Kidney epithelial cell (primary cell): ENCODE data around the gene RSPO3. TPM values are rescaled to one million over a fixed set of nuclear protein-coding genes. Genes with fewer than 3 reads are reported as not detected.
"Not testable (repeated sequence)": the region's sequence is repeated elsewhere in the genome, so short reads cannot be mapped to it uniquely, and the experiment has no call there.

Source experiments
- DNase-seq: peaks from one replicate; pipeline ENCODE4 v3.0.0-alpha.2; 2010; ENCODE audit warnings: low read depth
- H3K27me3 ChIP-seq: 2 replicates; pipeline ENCODE4 v1.6.0; 2011; ENCODE audit warnings: low read length; ENCODE audit not compliant: control insufficient read depth, insufficient read depth
- H3K36me3 ChIP-seq: 2 replicates; pipeline ENCODE4 v1.5.1; 2011; ENCODE audit warnings: low read length; ENCODE audit not compliant: control insufficient read depth, insufficient read depth
- H3K4me3 ChIP-seq: 2 replicates; pipeline ENCODE4 v1.5.1; 2011; ENCODE audit warnings: low read depth, mild to moderate bottlenecking, control low read depth, low read length
- total RNA-seq: library from RNA; depleted of rRNA; stranded (reverse); fragments of >200 nt; gene quantifications from 2 replicates; pipeline ENCODE4 v1.2.3, GENCODE V29; 2015
- TF ChIP-seq, protein P1 (sequence below): IDR thresholded peaks from 2 replicates; pipeline ENCODE4 v1.5.1; 2011; ENCODE audit warnings: mild to moderate bottlenecking, moderate library complexity, low read length, control low read depth, inconsistent platforms; ENCODE audit not compliant: insufficient read depth, poor library complexity, severe bottlenecking

RSPO3 gene
- total RNA-seq, 1 donor from 2014 or later: 0.88 TPM

DNA sequence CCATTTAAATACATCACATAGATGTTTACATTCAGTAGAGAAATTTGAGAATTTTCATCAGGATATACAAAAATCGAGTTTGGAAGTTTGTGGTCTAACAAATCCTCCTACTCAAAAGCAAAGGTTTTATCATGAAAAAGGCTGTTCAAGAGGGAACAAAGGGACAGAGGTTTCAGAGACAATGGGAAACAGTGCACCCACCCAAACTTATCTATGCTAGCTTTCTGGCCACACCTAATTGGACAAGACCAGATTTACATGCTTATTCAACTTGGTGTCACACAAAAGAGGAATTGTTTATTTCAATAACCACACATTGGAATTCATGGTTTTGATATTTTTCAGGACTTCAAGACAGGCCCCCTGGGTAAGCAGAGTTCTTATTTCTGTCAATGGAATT is 28.4 kb upstream of the RSPO3 start:
- Histone ChIP-seq H3K27me3 (no peaks in the 10 kb centered on the region), H3K4me3 (no peak overlapping the region), H3K36me3 (no peaks in the 10 kb centered on the region)
- no peak for DNase-seq
- TF ChIP-seq, protein P1, sequence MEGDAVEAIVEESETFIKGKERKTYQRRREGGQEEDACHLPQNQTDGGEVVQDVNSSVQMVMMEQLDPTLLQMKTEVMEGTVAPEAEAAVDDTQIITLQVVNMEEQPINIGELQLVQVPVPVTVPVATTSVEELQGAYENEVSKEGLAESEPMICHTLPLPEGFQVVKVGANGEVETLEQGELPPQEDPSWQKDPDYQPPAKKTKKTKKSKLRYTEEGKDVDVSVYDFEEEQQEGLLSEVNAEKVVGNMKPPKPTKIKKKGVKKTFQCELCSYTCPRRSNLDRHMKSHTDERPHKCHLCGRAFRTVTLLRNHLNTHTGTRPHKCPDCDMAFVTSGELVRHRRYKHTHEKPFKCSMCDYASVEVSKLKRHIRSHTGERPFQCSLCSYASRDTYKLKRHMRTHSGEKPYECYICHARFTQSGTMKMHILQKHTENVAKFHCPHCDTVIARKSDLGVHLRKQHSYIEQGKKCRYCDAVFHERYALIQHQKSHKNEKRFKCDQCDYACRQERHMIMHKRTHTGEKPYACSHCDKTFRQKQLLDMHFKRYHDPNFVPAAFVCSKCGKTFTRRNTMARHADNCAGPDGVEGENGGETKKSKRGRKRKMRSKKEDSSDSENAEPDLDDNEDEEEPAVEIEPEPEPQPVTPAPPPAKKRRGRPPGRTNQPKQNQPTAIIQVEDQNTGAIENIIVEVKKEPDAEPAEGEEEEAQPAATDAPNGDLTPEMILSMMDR: no peak

DNA sequence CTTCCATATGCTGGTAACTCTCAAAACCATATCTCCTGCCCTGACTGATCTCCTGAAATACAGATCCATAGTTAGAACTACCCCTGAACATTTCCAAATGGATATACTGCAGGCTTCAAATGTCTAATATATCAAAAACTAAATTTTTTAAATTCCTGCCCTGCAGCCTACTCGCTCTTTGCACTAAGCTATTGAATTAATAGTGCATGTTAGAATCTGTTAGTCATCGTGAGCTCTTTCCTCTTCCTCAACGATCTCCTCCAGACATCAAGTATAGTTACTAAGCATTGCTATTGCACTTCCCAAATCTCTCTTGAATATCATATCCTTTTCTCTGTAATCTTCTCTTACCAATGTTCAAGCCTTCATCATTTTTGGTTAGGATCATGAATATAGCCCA is 26.0 kb upstream of the RSPO3 start:
- no peak for DNase-seq
- no peak overlapping the region for H3K4me3 ChIP-seq
- TF ChIP-seq, protein P1: no peak
- H3K27me3 ChIP-seq: no peaks in the 10 kb centered on the region
- H3K36me3 ChIP-seq: no peaks in the 10 kb centered on the region

DNA sequence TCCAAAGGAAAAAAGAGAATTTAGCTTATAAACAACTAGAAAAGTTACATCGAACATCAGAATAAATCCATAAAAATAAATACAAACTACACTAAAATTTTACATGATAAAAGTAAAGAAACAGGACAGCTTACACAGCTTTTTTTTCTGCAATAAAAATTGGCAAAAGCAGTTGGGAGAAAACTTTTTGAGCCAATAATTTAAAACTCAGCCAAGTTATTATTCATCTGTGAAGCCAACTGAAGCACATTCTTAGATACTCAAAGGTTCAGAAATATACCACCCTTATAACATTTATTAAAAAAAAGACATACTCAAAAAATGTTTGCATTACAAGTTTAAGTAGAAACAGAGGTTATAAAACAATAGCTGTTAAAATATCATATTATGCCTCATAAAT is 23.7 kb upstream of the RSPO3 start:
- TF ChIP-seq, protein P1: no peak
- H3K27me3 ChIP-seq: no peaks in the 10 kb centered on the region
- DNase-seq: no peak
- no peak overlapping the region for H3K4me3 ChIP-seq
- no peaks in the 10 kb centered on the region for H3K36me3 ChIP-seq

DNA sequence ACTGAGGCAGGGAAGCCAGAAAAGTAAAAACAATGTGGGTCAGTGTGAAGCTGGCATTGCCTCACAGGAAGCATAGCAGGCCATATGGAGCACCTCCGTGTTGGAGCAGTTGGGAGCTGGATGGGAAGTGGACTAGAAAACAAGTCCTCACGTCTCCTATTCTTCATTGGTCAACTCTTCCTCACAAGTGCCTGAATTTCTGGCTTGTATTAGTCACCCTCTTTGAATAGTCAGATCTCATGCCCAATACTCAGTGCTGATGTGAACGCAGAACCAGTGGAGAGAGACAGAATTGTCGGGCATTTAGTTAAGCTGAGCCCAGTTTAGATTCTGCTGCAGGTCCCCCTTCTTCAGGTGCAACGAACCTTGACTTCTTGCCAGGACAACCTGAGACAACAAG is 22.3 kb upstream of the RSPO3 start:
- TF ChIP-seq, protein P1: no peak
- DNase-seq: no peak
- Histone ChIP-seq H3K4me3 (no peak overlapping the region), H3K27me3 (no peaks in the 10 kb centered on the region), H3K36me3 (no peaks in the 10 kb centered on the region)

DNA sequence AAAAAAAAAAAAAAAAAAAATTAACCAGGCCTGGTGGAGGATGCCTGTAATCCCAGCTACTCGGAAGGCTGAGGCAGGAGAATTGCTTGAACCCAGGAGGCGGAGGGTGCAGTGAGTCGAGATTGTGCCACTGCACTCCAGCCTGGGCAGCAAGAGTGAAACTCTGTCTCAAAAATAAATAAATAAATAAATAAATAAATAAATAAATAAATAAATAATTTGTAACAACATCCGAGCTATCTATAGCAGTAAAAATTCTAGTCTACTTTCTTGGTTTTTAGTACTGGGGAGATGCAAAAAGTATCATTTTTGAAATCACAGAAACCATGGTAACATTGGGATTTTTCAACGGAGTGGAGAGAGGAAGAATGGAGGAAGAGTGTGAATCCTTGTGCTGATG is 21.0 kb upstream of the RSPO3 start:
- DNase-seq, H3K4me3 ChIP-seq, H3K36me3 ChIP-seq, H3K27me3 ChIP-seq: not testable (repeated sequence)

DNA sequence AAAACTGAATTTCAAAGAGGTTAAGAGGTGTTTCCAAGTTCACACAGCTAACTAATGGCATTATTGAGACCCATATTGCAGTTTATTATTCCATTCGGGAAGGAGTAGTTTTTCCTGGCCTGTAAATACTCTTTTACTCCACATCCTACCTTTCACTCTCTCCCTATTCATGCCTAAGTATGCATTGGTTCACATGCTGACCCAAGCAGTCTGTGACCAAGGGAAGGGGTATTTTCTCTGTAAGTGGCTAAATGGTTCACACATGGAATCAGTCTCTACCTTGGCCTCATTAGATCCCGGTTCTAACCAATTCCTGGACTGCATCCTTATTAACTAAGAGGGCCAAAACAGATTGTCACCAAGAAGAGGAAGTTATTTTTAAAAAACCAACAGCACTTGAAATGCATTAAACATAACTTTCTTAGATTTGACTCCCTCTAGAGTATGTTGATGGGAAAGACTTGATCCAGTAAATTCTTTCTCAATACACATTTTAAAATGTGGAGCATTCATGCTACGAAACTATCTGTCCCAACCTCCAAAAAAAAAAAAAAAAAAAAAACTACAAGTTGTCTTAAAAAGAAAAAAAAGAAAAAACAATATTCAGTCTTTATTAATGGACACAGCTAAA is 17.8 kb upstream of the RSPO3 start:
- no peaks in the 10 kb centered on the region for H3K27me3 ChIP-seq

More for the DNA sequence above, 17.8 kb upstream of the RSPO3 start:
- no peak for DNase-seq
- TF ChIP-seq, protein P1: peak; percentile 15
- Histone ChIP-seq H3K4me3 (no peak overlapping the region), H3K36me3 (no peaks in the 10 kb centered on the region)
